Measurements from ENCODE around the gene ADRA1B.
A peak's percentile ranks its signal among the peaks of the same experiment; 100 is the strongest.

- TF ChIP-seq CTCF (IDR thresholded peaks at IDR 0.05) (peak; percentile 73 to 91 (median 82)), POLR2AphosphoS5 (IDR thresholded peaks at IDR 0.05) (no peak)
These were observed 105.7 kb downstream of the ADRA1B start for GRCh38 chr5:160021831-160022446.

All from transverse colon (tissue), 4 donors.